ENCODE measurements around the gene FAM83B.

Gene FAM83B

DNA sequence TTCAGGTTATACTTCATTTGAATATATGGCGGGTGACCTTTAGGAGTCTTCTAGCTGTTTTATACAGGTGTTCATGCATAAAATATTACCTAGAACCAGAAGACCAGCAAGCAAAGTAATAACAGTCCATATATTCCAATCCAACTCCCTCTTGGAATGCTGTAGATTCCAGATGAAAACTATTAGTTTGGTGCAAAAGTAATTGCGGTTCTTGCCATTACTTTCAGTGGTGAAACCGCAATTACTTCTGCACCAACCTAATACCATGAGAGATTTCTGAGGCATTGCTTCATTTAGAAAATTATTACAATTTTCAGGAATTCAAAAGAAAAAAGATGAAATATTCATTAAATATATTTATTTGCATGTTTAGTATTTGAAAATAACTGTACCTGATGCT, 62.6 kb downstream of the FAM83B start:
- no peak for TF ChIP-seq ZNF362 (tag by site-specific recombination; IDR thresholded peaks at IDR 0.05)
- TF ChIP-seq ZNF624 (tag by site-specific recombination; IDR thresholded peaks at IDR 0.05) = no peak
- TF ChIP-seq ZNF19 (tag by site-specific recombination; IDR thresholded peaks at IDR 0.05; ENCODE audit: low read depth) = no peak
- TF ChIP-seq, protein P1, sequence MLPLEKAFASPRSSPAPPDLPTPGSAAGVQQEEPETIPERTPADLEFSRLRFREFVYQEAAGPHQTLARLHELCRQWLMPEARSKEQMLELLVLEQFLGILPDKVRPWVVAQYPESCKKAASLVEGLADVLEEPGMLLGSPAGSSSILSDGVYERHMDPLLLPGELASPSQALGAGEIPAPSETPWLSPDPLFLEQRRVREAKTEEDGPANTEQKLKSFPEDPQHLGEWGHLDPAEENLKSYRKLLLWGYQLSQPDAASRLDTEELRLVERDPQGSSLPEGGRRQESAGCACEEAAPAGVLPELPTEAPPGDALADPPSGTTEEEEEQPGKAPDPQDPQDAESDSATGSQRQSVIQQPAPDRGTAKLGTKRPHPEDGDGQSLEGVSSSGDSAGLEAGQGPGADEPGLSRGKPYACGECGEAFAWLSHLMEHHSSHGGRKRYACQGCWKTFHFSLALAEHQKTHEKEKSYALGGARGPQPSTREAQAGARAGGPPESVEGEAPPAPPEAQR (tag by site-specific recombination; IDR thresholded peaks at IDR 0.05) = no peak
- TF ChIP-seq KLF10 (tag by site-specific recombination; IDR thresholded peaks at IDR 0.05) = no peak
- no peak for TF ChIP-seq ZNF792 (tag by site-specific recombination; IDR thresholded peaks at IDR 0.05)
- TF ChIP-seq ZNF146 (tag by site-specific recombination; IDR thresholded peaks at IDR 0.05) = no peak
- no peak for TF ChIP-seq ZNF324 (tag by site-specific recombination; IDR thresholded peaks at IDR 0.05)
- no peak for TF ChIP-seq TCF7L2 (IDR thresholded peaks at IDR 0.05; ENCODE audit: borderline replicate concordance, low read depth, low read length)
- TF ChIP-seq ZNF274 (IDR thresholded peaks at IDR 0.05; ENCODE audit: low read length) = no peak
- TF ChIP-seq ZNF274 (tag by site-specific recombination; IDR thresholded peaks at IDR 0.05; ENCODE audit: borderline replicate concordance) = no peak
- no peak for TF ChIP-seq ZNF843 (tag by site-specific recombination; IDR thresholded peaks at IDR 0.05)
- TF ChIP-seq ZNF354C (tag by site-specific recombination; IDR thresholded peaks at IDR 0.05; ENCODE audit: borderline replicate concordance, low read depth) = no peak
- TF ChIP-seq ZBTB6 (tag by site-specific recombination; IDR thresholded peaks at IDR 0.05) = no peak
- TF ChIP-seq, protein P2, sequence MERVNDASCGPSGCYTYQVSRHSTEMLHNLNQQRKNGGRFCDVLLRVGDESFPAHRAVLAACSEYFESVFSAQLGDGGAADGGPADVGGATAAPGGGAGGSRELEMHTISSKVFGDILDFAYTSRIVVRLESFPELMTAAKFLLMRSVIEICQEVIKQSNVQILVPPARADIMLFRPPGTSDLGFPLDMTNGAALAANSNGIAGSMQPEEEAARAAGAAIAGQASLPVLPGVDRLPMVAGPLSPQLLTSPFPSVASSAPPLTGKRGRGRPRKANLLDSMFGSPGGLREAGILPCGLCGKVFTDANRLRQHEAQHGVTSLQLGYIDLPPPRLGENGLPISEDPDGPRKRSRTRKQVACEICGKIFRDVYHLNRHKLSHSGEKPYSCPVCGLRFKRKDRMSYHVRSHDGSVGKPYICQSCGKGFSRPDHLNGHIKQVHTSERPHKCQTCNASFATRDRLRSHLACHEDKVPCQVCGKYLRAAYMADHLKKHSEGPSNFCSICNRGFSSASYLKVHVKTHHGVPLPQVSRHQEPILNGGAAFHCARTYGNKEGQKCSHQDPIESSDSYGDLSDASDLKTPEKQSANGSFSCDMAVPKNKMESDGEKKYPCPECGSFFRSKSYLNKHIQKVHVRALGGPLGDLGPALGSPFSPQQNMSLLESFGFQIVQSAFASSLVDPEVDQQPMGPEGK (tag by site-specific recombination; IDR thresholded peaks at IDR 0.05) = no peak
- TF ChIP-seq WT1 (tag by site-specific recombination; IDR thresholded peaks at IDR 0.05) = no peak
- no peak for TF ChIP-seq TRIM28 (IDR thresholded peaks at IDR 0.05; ENCODE audit: borderline replicate concordance, low read length)
- TF ChIP-seq IKZF3 (tag by site-specific recombination; IDR thresholded peaks at IDR 0.05) = no peak
- TF ChIP-seq, protein P3, sequence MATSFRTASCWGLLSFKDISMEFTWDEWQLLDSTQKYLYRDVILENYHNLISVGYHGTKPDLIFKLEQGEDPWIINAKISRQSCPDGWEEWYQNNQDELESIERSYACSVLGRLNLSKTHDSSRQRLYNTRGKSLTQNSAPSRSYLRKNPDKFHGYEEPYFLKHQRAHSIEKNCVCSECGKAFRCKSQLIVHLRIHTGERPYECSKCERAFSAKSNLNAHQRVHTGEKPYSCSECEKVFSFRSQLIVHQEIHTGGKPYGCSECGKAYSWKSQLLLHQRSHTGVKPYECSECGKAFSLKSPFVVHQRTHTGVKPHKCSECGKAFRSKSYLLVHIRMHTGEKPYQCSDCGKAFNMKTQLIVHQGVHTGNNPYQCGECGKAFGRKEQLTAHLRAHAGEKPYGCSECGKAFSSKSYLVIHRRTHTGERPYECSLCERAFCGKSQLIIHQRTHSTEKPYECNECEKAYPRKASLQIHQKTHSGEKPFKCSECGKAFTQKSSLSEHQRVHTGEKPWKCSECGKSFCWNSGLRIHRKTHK (tag by site-specific recombination; IDR thresholded peaks at IDR 0.05) = no peak
- TF ChIP-seq ZIC2 (tag by site-specific recombination; IDR thresholded peaks at IDR 0.05) = no peak
- Histone ChIP-seq H3K4me3 (ENCODE audit: low read depth, low read length) (no peak overlapping the region), H3K4me1 (ENCODE audit: control insufficient read depth, insufficient read depth, low read length) (peaks cover 15% of the 10 kb centered on the region), H3K27ac (ENCODE audit: extremely low read depth, low read depth, low read length) (no peak overlapping the region), H3K9me3 (ENCODE audit: control insufficient read depth, insufficient read depth, low read depth, low read length) (no peaks in the 10 kb centered on the region), H3K36me3 (ENCODE audit: control insufficient read depth in 2 of 2, insufficient read depth in 1 of 2, low read length in 2 of 2) (no peaks in the 10 kb centered on the region)
- CTCF ChIA-PET = no interaction called here
- POLR2A ChIA-PET = no interaction called here

All from HEK293 (cell line).